ENCODE results near the gene RNFT2. TPM values are rescaled to one million over a fixed set of nuclear protein-coding genes. Genes with fewer than 3 reads are reported as not detected.

RNFT2 gene
- total RNA-seq, 1 experiment from 2014 or later, result 21.1 TPM

- Histone ChIP-seq H3F3A (ENCODE audit: insufficient read depth, low read depth) (peaks cover 8% of the 10 kb centered on the region; the same call in 1 of the 2 replicates), H3K4me3 (no peak overlapping the region), H3K79me2 (ENCODE audit: low read depth) (no peaks in the 10 kb centered on the region), H3K9me2 (ENCODE audit: insufficient read depth) (no peaks in the 10 kb centered on the region), H4K20me1 (ENCODE audit: insufficient read depth) (no peaks in the 10 kb centered on the region), H3K27ac (peak overlapping the region; percentile 49), H3K9me3 (ENCODE audit: insufficient read depth, low read depth) (no peaks in the 10 kb centered on the region), H3K27me3 (ENCODE audit: insufficient read depth, low read depth) (no peaks in the 10 kb centered on the region), H3K4me2 (peak overlapping the region; percentile 37), H2AFZ (no peak overlapping the region), H3K36me3 (ENCODE audit: low read depth) (no peaks in the 10 kb centered on the region), H3K4me1 (replicated peaks; ENCODE audit: insufficient read depth) (peaks cover 24% of the 10 kb centered on the region)
- TF ChIP-seq, protein P1, sequence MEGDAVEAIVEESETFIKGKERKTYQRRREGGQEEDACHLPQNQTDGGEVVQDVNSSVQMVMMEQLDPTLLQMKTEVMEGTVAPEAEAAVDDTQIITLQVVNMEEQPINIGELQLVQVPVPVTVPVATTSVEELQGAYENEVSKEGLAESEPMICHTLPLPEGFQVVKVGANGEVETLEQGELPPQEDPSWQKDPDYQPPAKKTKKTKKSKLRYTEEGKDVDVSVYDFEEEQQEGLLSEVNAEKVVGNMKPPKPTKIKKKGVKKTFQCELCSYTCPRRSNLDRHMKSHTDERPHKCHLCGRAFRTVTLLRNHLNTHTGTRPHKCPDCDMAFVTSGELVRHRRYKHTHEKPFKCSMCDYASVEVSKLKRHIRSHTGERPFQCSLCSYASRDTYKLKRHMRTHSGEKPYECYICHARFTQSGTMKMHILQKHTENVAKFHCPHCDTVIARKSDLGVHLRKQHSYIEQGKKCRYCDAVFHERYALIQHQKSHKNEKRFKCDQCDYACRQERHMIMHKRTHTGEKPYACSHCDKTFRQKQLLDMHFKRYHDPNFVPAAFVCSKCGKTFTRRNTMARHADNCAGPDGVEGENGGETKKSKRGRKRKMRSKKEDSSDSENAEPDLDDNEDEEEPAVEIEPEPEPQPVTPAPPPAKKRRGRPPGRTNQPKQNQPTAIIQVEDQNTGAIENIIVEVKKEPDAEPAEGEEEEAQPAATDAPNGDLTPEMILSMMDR (conservative IDR thresholded peaks at IDR 0.05), result no peak
- TF ChIP-seq EZH2 (IDR thresholded peaks at IDR 0.05; ENCODE audit: low read depth), result no peak
- ChIA-PET CTCF (no interaction called here), POLR2A (ENCODE audit: unreplicated experiment) (no interaction called here)
- BruUV-seq (replicated peaks), result no TSS peak
- peak; percentile 40 to 83 for DNase-seq
- intact Hi-C loops (cut with micrococcal nuclease; ENCODE audit: unreplicated experiment), result loop anchor here (5.0 kb wide), 1 partner anchor 47 kb away; no protein-coding TSS in a partner anchor
Observed at GRCh38 chr12:116864371-116865160, 126.5 kb downstream of the RNFT2 start.

- Histone ChIP-seq H3K9me3 (ENCODE audit: insufficient read depth, low read depth) (no peaks in the 10 kb centered on the region), H4K20me1 (ENCODE audit: insufficient read depth) (no peaks in the 10 kb centered on the region), H3K36me3 (ENCODE audit: low read depth) (no peaks in the 10 kb centered on the region), H3K4me3 (no peak overlapping the region), H3K79me2 (ENCODE audit: low read depth) (no peaks in the 10 kb centered on the region), H3K9me2 (ENCODE audit: insufficient read depth) (no peaks in the 10 kb centered on the region), H3K27me3 (ENCODE audit: insufficient read depth, low read depth) (no peaks in the 10 kb centered on the region), H3K27ac (no peak overlapping the region), H3F3A (ENCODE audit: insufficient read depth, low read depth) (peaks cover 8% of the 10 kb centered on the region; the same call in 1 of the 2 replicates), H3K4me1 (replicated peaks; ENCODE audit: insufficient read depth) (peaks cover 24% of the 10 kb centered on the region), H3K4me2 (no peak overlapping the region), H2AFZ (no peak overlapping the region)
- no peak for TF ChIP-seq EZH2 (IDR thresholded peaks at IDR 0.05; ENCODE audit: low read depth)
- TF ChIP-seq, protein P1 (conservative IDR thresholded peaks at IDR 0.05), result no peak
- ChIA-PET CTCF (no interaction called here), POLR2A (ENCODE audit: unreplicated experiment) (no interaction called here)
- DNase-seq, result no peak
- intact Hi-C loops (cut with micrococcal nuclease; ENCODE audit: unreplicated experiment), result no loop called here
- BruUV-seq (replicated peaks), result no TSS peak
Observed at GRCh38 chr12:116867523-116867922, 129.4 kb downstream of the RNFT2 start.

DNA sequence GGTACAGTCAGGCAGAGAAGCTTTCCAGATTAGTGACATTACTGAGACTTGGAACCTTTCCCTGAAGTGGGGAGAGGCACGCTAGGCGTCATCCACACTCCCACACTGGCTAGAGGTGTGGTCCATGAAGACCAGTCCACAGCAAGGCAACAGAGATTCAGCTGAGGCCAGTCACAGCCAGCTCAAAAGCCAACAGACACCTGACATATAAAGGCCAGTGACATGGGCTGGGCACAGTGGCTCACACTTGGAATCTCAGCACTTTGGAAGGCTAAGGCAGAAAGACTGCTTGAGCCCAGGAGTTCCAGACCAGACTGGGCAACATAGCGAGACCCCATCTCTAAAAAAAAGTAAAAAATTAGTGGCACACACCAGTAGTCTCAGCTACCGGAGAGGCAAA lies 132.2 kb downstream of the RNFT2 start:
- CTCF ChIA-PET, result no interaction called here
- Histone ChIP-seq H3K27ac (no peak overlapping the region), H3K4me3 (no peak overlapping the region), H3K9me2 (ENCODE audit: insufficient read depth) (no peaks in the 10 kb centered on the region), H3K27me3 (ENCODE audit: insufficient read depth, low read depth) (no peaks in the 10 kb centered on the region), H3K9me3 (ENCODE audit: insufficient read depth, low read depth) (peaks cover 3% of the 10 kb centered on the region; the same call in 1 of the 2 replicates), H3K79me2 (ENCODE audit: low read depth) (no peaks in the 10 kb centered on the region), H3K4me1 (replicated peaks; ENCODE audit: insufficient read depth) (peaks cover 8% of the 10 kb centered on the region; the same call in 1 of the 2 replicates), H2AFZ (no peak overlapping the region), H3K36me3 (ENCODE audit: low read depth) (0 out of 2 replicates have a peak, but pooled peaks cover 8% of the 10 kb centered on the region), H3F3A (ENCODE audit: insufficient read depth, low read depth) (no peaks in the 10 kb centered on the region; the same call in 1 of the 2 replicates), H4K20me1 (ENCODE audit: insufficient read depth) (no peaks in the 10 kb centered on the region), H3K4me2 (no peak overlapping the region)
- no peak for DNase-seq
- TF ChIP-seq, protein P1 (conservative IDR thresholded peaks at IDR 0.05), result no peak
- TF ChIP-seq EZH2 (IDR thresholded peaks at IDR 0.05; ENCODE audit: low read depth), result no peak
- intact Hi-C loops (cut with micrococcal nuclease; ENCODE audit: unreplicated experiment), result no loop called here
- no TSS peak for BruUV-seq (replicated peaks)
- POLR2A ChIA-PET (ENCODE audit: unreplicated experiment), result interaction anchor here (0.6 kb wide), 1 partner anchor 211 kb away, joined by 4 read pairs; no protein-coding TSS in a partner anchor
